ENCODE measurements around the gene FLT4.

Gene FLT4

GRCh38 chr5:180625125-180625790 is 24.1 kb downstream of the FLT4 start:
- DNase-seq, result no peak

- no peak for DNase-seq
Observed at GRCh38 chr5:180624587-180624986, 24.8 kb downstream of the FLT4 start.

- no peak for DNase-seq
Observed at GRCh38 chr5:180623844-180624243, 25.6 kb downstream of the FLT4 start.

GRCh38 chr5:180623411-180623834 is 26.0 kb downstream of the FLT4 start:
- no peak for DNase-seq

GRCh38 chr5:180622910-180623309 is 26.5 kb downstream of the FLT4 start:
- no peak for DNase-seq

- no peak for DNase-seq
Observed at GRCh38 chr5:180621311-180621710, 28.1 kb downstream of the FLT4 start.

GRCh38 chr5:180620014-180620413 is 29.4 kb downstream of the FLT4 start:
- no peak for DNase-seq

GRCh38 chr5:180619563-180619915 is 29.9 kb downstream of the FLT4 start:
- no peak for DNase-seq

GRCh38 chr5:180618829-180619562 is 30.4 kb downstream of the FLT4 start:
- peak; percentile 53 for DNase-seq

GRCh38 chr5:180618487-180618828 is 30.9 kb downstream of the FLT4 start:
- no peak for DNase-seq

- DNase-seq, result no peak
Observed at GRCh38 chr5:180613814-180614188, 35.6 kb downstream of the FLT4 start.

- no peak for DNase-seq
Observed at GRCh38 chr5:180613188-180613813, 36.1 kb downstream of the FLT4 start.

- DNase-seq, result no peak
Observed at GRCh38 chr5:180612683-180613082, 36.7 kb downstream of the FLT4 start.

GRCh38 chr5:180611140-180611850 is 38.1 kb downstream of the FLT4 start:
- DNase-seq, result no peak

- no peak for DNase-seq
Observed at GRCh38 chr5:180609817-180610550, 39.4 kb downstream of the FLT4 start.

GRCh38 chr5:180609386-180609785 is 40.0 kb downstream of the FLT4 start:
- DNase-seq, result no peak

GRCh38 chr5:180608572-180609310 is 40.7 kb downstream of the FLT4 start:
- DNase-seq, result no peak

- DNase-seq, result peak; percentile 40
Observed at GRCh38 chr5:180607861-180608571, 41.4 kb downstream of the FLT4 start.

- DNase-seq, result no peak
Observed at GRCh38 chr5:180606215-180606785, 43.1 kb downstream of the FLT4 start.

- DNase-seq, result peak; percentile 76
Observed at GRCh38 chr5:180605554-180606214, 43.7 kb downstream of the FLT4 start.

- DNase-seq, result no peak
Observed at GRCh38 chr5:180604271-180604670, 45.1 kb downstream of the FLT4 start.
